ENCODE results near the gene RAP1GAP2. TPM values are rescaled to one million over a fixed set of nuclear protein-coding genes. Genes with fewer than 3 reads are reported as not detected.

Gene RAP1GAP2
- total RNA-seq, 1 experiment from 2014 or later: 72.8 TPM

- ATAC-seq (no peak), DNase-seq (ENCODE audit: low spot score) (no peak)
- Mint-ChIP-seq H3K4me3 (no peak overlapping the region), H3K9me3 (no peaks in the 10 kb centered on the region), H3K36me3 (no peaks in the 10 kb centered on the region; the same call in 1 of the 2 replicates), H3K27ac (no peak overlapping the region), H3K4me1 (peaks cover 4% of the 10 kb centered on the region; the same call in 1 of the 2 replicates), H3K27me3 (ENCODE audit: low read depth) (no peaks in the 10 kb centered on the region)
- CTCF ChIA-PET: interaction anchor here (0.6 to 1.8 kb wide), 7 partner anchors 20 to 191 kb away, joined by 3 to 11 read pairs (median 4); partner anchors contain the start of gene CCDC92B
- no peak for TF ChIP-seq ZNF232 (CRISPR knock-in tag; IDR thresholded peaks at IDR 0.05)
- TF ChIP-seq CREB1 (CRISPR knock-in tag; IDR thresholded peaks at IDR 0.05): no peak
- TF ChIP-seq ZNF263 (CRISPR knock-in tag; IDR thresholded peaks at IDR 0.05; ENCODE audit: low read depth): no peak
- TF ChIP-seq KAT7 (CRISPR knock-in tag; IDR thresholded peaks at IDR 0.05; ENCODE audit: borderline replicate concordance): no peak
- no peak for TF ChIP-seq ETV6 (CRISPR knock-in tag; IDR thresholded peaks at IDR 0.05)
- no peak for TF ChIP-seq OVOL2 (CRISPR knock-in tag; IDR thresholded peaks at IDR 0.05; ENCODE audit: borderline replicate concordance)
- no peak for TF ChIP-seq MLX (CRISPR knock-in tag; IDR thresholded peaks at IDR 0.05)
- no peak for TF ChIP-seq E2F4 (CRISPR knock-in tag; IDR thresholded peaks at IDR 0.05; ENCODE audit: borderline replicate concordance, low read depth)
- no peak for TF ChIP-seq FOXK1 (CRISPR knock-in tag; IDR thresholded peaks at IDR 0.05)
- TF ChIP-seq ZNF532 (CRISPR knock-in tag; IDR thresholded peaks at IDR 0.05; ENCODE audit: borderline replicate concordance): no peak
- no peak for TF ChIP-seq RELA (CRISPR knock-in tag; IDR thresholded peaks at IDR 0.05; ENCODE audit: borderline replicate concordance)
- no peak for TF ChIP-seq E2F1 (CRISPR knock-in tag; IDR thresholded peaks at IDR 0.05)
- POLR2A ChIA-PET: no interaction called here
These were observed 25.6 kb downstream of the RAP1GAP2 start for GRCh38 chr17:2821868-2822267.

- TF ChIP-seq CBFB (CRISPR knock-in tag; IDR thresholded peaks at IDR 0.05; ENCODE audit: low read depth): no peak
- no peak for TF ChIP-seq JAZF1 (CRISPR knock-in tag; IDR thresholded peaks at IDR 0.05)
- TF ChIP-seq ZNF138 (CRISPR knock-in tag; conservative IDR thresholded peaks at IDR 0.05): no peak
- no peak for TF ChIP-seq OVOL2 (CRISPR knock-in tag; IDR thresholded peaks at IDR 0.05; ENCODE audit: borderline replicate concordance)
- TF ChIP-seq USF1 (CRISPR knock-in tag; IDR thresholded peaks at IDR 0.05): no peak
- TF ChIP-seq FOXP4 (CRISPR knock-in tag; IDR thresholded peaks at IDR 0.05): no peak
- TF ChIP-seq PRRX2 (CRISPR knock-in tag; IDR thresholded peaks at IDR 0.05): no peak
- TF ChIP-seq MAX (CRISPR knock-in tag; IDR thresholded peaks at IDR 0.05): no peak
- TF ChIP-seq SMAD3 (CRISPR knock-in tag; IDR thresholded peaks at IDR 0.05; ENCODE audit: borderline replicate concordance): no peak
- TF ChIP-seq TEAD4 (CRISPR knock-in tag; IDR thresholded peaks at IDR 0.05): no peak
- no peak for TF ChIP-seq ZBTB21 (CRISPR knock-in tag; IDR thresholded peaks at IDR 0.05; ENCODE audit: borderline replicate concordance)
- TF ChIP-seq TP53 (CRISPR knock-in tag; IDR thresholded peaks at IDR 0.05): no peak
- no peak for TF ChIP-seq NFYB (CRISPR knock-in tag; conservative IDR thresholded peaks at IDR 0.05; ENCODE audit: low read depth)
- TF ChIP-seq GABPB1 (CRISPR knock-in tag; IDR thresholded peaks at IDR 0.05): no peak
- TF ChIP-seq KAT7 (CRISPR knock-in tag; IDR thresholded peaks at IDR 0.05; ENCODE audit: borderline replicate concordance): no peak
- no peak for TF ChIP-seq ZNF232 (CRISPR knock-in tag; IDR thresholded peaks at IDR 0.05)
- no peak for TF ChIP-seq IRF2 (CRISPR knock-in tag; IDR thresholded peaks at IDR 0.05; ENCODE audit: borderline replicate concordance, low read depth)
- ChIA-PET CTCF (interaction anchor here (0.6 to 1.8 kb wide), 7 partner anchors 20 to 190 kb away, joined by 3 to 11 read pairs (median 4); partner anchors contain the start of gene CCDC92B), POLR2A (no interaction called here)
- no peaks in the 10 kb centered on the region for H3K9me3 Mint-ChIP-seq
- H3K36me3 Mint-ChIP-seq: no peaks in the 10 kb centered on the region; the same call in 1 of the 2 replicates
- ATAC-seq: no peak
- no peak overlapping the region for H3K27ac Mint-ChIP-seq
- peaks cover 4% of the 10 kb centered on the region; the same call in 1 of the 2 replicates for H3K4me1 Mint-ChIP-seq
- no peaks in the 10 kb centered on the region for H3K27me3 Mint-ChIP-seq (ENCODE audit: low read depth)
- H3K4me3 Mint-ChIP-seq: no peak overlapping the region
- no peak for DNase-seq (ENCODE audit: low spot score)
These were observed 26.1 kb downstream of the RAP1GAP2 start for GRCh38 chr17:2822358-2822757.
